EL (cell line): Measurements from ENCODE around the gene GPS1.

ENCODE experiments used
- DNase-seq: peaks from one replicate; pipeline ENCODE4 v3.0.0-alpha.2; 2016

The GPS1 gene

GRCh38 chr17:82047379-82047778 is 4.3 kb upstream of the GPS1 start:
- no peak for DNase-seq

- no peak for DNase-seq
These were observed 3.7 kb upstream of the GPS1 start for GRCh38 chr17:82047914-82048570.

- DNase-seq, result no peak
These were observed 3.1 kb upstream of the GPS1 start for GRCh38 chr17:82048571-82048971.

- no peak for DNase-seq
These were observed 2.6 kb upstream of the GPS1 start for GRCh38 chr17:82049106-82049505.

- DNase-seq, result no peak
These were observed 2.2 kb upstream of the GPS1 start for GRCh38 chr17:82049521-82049971.

- DNase-seq, result no peak
These were observed 1.4 kb upstream of the GPS1 start for GRCh38 chr17:82050152-82050760.

- DNase-seq, result no peak
These were observed 697 bp upstream of the GPS1 start for GRCh38 chr17:82050761-82051641.

- DNase-seq, result no peak
These were observed 951 bp downstream of the GPS1 start for GRCh38 chr17:82052638-82053059.

GRCh38 chr17:82053130-82053529 is 1.4 kb downstream of the GPS1 start:
- no peak for DNase-seq

GRCh38 chr17:82053556-82054263 is 2.0 kb downstream of the GPS1 start:
- no peak for DNase-seq

GRCh38 chr17:82054351-82055022 is 2.8 kb downstream of the GPS1 start:
- no peak for DNase-seq

GRCh38 chr17:82055023-82055964 is 3.6 kb downstream of the GPS1 start:
- DNase-seq, result no peak

GRCh38 chr17:82055965-82056728 is 4.4 kb downstream of the GPS1 start:
- DNase-seq, result no peak

GRCh38 chr17:82056729-82057621 is 5.3 kb downstream of the GPS1 start:
- DNase-seq, result no peak

- no peak for DNase-seq
These were observed 6.6 kb downstream of the GPS1 start for GRCh38 chr17:82058230-82058854.

GRCh38 chr17:82058855-82059249 is 7.2 kb downstream of the GPS1 start:
- no peak for DNase-seq

GRCh38 chr17:82059272-82060000 is 7.7 kb downstream of the GPS1 start:
- no peak for DNase-seq

GRCh38 chr17:82060001-82060380 is 8.3 kb downstream of the GPS1 start:
- no peak for DNase-seq
